GM18508 (cell line): Measurements from ENCODE around the gene OLIG2.

Experiments used
- ATAC-seq: cut with Tn5 transposase; IDR thresholded peaks from one replicate; pipeline ENCODE4 v1.9.1; 2021; ENCODE audit warnings: moderate number of reproducible peaks; ENCODE audit not compliant: insufficient read depth, unreplicated experiment

Gene OLIG2

DNA sequence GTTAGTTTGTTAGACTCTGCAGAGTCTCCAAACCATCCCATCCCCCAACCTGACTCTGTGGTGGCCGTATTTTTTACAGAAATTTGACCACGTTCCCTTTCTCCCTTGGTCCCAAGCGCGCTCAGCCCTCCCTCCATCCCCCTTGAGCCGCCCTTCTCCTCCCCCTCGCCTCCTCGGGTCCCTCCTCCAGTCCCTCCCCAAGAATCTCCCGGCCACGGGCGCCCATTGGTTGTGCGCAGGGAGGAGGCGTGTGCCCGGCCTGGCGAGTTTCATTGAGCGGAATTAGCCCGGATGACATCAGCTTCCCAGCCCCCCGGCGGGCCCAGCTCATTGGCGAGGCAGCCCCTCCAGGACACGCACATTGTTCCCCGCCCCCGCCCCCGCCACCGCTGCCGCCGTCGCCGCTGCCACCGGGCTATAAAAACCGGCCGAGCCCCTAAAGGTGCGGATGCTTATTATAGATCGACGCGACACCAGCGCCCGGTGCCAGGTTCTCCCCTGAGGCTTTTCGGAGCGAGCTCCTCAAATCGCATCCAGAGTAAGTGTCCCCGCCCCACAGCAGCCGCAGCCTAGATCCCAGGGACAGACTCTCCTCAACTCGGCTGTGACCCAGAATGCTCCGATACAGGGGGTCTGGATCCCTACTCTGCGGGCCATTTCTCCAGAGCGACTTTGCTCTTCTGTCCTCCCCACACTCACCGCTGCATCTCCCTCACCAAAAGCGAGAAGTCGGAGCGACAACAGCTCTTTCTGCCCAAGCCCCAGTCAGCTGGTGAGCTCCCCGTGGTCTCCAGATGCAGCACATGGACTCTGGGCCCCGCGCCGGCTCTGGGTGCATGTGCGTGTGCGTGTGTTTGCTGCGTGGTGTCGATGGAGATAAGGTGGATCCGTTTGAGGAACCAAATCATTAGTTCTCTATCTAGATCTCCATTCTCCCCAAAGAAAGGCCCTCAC is at the start of gene OLIG2:
Gene OLIG2, plus strand, starts transcription at position 447 of the 954 bp plus-strand sequence. CDS start 928 bp downstream, outside the sequence.
- ATAC-seq = no peak

DNA sequence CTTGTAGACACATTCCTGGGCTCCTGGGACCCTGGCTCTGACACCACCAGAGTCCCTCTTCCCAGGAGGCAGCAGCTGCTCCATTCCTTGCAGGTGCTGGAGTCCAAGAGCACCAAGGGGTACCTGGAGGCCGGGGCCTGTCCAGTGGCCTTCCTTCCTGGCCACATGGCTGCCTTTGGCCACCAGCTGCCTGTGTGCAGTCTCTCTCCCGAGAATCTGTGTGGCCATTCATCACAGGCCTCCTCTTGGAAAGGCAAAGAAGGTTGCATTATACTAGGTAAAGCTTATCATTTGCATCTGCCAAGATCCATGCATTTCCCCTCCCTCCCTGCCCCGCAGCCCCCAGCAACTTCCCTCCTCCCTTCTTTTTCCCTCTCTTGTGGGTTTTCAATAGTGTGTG is 48.9 kb upstream of the OLIG2 start:
- no peak for ATAC-seq

DNA sequence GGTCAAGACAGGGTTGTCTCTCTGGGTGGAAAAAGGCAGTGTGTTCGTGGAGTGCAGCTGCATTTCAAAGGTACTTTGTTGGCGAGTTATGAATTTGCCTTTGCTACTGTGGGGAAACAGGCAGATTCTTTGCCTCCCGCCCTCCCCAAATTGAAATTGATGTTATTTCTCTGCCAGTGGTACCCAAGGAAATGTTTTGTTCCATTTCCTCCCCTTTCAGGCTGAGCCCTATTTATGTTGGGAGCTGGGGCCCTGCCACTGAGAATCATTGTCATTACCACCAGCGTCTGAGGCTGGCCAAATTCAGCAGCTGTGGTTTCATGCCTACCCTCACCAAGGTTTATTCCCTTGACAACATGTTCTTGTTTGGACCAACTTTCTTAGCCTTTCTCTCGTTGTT is 48.5 kb upstream of the OLIG2 start:
- ATAC-seq = no peak

DNA sequence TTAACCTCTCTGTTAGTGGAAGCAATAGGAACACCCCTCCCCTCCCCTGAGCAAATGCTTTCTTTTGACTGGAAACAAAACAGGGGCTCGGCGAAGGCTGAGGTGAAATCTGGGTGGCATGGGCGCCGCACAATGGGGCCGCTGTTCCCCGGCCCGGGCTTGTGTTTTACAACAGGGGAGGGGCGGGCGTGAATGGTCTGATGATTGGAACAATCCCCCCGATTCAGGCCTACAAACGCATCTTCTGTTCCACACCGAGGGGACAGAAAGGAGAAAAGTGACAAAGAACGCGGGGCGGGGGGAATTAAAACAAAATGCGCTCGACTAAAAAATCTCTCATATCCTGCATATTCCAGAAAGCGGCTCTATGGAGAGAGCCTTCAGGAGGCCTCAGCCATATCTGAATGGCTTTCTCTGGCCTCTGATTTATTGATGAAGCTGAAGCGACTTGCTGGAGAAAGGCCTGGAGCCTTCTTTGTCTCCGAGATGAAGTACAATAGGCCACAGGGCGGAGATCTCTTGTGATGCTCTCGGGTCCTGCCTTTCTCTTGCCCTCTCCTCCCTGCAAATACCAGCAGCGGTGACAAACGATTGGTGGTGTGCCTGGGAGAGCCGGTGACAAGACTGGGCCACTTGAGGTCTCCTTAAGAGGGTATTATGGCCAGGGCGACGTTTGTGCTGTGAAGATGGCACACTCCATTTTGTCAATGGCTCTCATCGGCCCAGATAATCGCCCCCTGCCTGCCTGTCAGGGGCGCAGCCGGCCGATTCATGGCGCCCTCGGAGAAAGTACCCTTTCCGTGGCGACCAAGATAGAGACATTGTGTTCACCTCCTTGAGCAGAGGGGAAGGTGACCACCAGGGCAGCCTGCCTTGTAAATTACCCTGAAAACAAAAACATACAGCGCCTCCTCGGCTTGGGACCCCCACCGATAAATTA is 47.1 kb upstream of the OLIG2 start:
- no peak for ATAC-seq

DNA sequence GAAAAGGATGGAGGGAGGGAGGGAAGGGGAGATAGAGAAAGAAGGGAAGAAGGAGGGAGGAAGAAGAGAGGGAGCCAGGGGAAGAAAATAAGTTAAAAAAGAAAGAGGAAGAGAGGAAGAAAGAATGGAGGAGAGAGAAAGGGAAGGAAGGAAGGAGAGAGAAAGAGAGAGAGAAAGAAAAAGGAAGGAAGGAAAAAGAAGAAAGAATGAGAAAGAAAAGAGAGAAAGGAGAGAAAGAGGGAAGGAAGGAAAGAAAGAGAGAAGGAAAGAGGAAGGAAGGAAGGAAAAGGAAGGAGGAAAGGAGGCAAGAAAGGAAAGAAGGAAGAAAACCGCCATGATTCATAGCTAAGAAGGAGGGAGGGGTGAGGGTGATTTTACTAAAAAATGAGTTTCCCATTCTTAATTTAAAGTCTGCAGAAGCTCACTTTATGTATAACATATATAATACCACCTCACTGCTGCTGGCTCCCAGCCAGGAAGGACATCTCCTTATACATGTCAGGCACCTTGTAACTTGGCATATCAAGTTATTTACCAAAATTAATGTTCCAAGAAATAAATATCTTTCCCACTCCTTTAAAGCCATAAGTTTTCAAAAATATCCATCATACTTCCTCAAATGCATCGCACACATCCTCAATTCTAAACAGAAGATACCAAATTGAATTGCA is 46.0 kb upstream of the OLIG2 start:
- ATAC-seq = no peak

DNA sequence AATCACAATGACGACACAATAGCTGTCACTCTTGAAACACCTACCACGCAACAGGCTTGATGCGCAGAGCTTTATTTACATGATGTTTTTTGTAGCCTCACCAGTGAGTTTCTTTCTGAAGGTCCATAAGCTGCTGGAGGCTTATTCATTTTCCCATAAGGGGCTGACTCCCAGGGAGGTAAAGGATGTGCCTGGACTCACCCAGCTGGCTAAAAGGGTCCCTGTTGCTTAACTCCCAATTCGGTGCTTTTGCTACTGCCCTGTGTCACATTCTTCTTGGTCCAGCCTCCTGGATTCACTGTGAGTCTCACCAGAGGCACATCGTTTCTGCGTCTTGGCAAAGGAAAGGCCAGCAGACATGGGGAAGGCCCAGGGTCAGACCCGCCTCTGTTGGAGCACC is 44.6 kb upstream of the OLIG2 start:
- no peak for ATAC-seq

DNA sequence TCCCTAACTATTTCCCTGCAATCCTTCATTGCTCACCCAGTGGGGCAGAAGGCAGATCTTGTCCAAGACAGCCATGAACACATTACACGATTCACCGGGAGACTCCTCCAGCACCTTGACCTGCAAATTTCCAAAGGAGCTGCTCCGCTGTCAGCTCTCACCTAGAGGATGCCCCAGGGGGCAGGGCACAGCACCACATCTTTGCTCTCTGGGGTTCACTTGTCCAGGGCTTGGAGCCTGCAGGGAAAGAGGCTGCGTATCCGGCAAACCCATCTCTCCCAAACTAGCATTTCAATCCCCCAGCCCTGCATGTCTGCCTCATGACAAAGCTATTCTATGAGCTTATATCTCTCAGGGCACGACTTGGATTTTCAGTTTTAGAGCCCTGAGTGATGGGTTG is 35.1 kb upstream of the OLIG2 start:
- ATAC-seq = no peak

DNA sequence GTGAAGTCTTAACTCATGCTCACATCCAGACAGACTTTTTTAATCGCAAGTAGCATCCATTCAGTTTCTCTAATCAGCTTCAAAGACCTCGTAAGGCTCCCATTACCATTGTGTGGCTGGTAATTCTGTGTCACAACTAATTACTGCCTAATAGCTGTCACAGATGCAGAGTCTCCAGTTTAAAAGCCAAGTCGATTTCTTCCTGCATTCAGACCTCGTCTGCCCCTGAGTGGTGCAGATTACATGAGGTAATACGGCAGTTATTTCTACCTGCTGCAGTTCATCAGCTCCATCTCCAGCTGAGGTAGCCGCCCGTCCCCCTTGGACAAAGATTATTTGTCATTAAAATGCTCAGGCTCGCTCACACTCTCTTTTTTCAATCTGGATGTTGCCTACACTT is 34.4 kb upstream of the OLIG2 start:
- no peak for ATAC-seq

DNA sequence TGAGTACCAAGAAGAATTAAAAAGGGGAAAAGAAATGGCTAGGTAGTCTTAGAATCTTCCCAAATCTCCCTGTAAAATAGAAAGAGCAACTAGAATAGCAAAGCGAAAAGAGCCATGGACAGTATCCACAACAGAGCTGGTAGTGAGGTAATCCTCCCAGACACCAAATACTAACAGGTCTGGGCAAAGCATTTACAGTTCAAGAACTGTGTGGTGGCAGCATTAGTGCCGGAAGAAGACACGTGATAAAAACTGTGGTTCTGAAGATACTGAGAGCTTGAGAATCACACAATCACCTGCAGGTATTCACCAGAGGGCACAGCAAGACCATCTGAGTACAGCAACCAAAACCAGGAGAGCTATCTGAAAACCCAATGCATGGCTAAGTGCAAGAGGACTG is 31.8 kb upstream of the OLIG2 start:
- ATAC-seq = no peak

DNA sequence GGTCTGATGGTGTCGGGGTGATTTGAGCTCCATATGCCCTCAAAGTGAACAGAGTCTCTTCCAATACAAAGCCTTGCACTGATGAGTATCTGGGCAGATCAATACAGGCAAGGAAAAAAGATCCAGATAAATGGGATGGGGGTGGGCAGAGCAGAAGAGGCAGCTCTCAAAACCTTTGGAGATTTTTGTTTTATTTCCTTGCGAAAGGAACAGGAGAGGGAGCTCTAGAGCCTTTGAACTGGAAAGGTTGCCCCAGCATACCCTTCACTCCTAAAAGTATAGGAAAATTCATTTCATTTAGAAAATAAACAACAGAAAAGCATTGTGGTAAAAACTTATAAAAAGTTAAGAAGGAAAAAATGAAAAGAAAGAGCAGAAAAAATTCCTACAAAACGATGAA is 31.4 kb upstream of the OLIG2 start:
- ATAC-seq = no peak

DNA sequence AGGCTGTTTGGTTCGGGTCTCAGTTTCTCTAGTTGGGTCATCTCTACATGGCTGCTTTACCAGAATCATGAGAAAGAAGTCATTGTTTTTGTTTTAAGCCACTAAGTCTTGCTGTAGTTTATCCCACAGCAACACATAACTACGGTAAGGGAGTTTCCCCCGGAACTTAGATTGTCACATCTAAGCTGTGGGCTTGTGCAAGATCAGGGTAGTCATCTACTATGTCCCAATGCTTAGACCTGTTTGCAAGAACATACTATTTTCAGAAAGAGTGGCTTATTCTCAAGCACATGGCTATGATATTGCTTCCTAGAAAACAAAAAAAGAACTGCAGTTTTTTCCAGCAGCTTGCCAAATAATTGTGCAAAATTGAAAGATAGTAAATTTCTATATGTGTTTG is 18.0 kb upstream of the OLIG2 start:
- no peak for ATAC-seq

DNA sequence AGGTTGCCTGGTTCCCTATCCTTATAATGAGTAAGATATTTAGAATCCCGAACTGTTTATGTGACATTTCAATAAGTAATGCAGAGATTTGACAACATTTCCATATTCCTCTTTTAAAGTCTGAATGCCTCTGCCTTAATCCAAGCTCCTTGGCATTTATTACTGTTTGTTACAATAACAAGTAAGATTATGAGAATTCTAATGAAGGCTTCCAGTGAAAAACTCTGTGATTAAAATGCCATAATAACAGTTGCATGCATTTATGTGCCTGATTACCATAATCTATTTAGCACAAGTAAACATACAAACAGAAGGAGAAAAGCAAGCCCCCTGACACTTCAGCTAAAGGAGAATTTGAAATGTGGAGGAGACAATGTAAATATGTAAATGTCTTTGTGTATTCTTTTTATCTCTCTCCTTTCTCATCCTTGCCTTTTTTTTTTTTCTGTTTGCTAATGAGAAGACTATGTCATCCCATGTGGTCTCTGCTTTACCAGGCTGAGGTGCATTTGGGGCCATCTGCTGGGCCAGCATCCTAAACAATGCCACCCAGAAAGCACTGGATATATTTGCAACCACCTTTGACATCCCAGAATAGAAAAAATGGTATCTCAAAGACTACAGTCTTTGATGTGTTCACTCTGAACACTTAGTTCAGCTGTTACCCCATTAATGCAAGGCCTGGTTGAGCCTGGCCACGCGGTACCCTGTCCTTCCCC is 17.2 kb upstream of the OLIG2 start:
- no peak for ATAC-seq

DNA sequence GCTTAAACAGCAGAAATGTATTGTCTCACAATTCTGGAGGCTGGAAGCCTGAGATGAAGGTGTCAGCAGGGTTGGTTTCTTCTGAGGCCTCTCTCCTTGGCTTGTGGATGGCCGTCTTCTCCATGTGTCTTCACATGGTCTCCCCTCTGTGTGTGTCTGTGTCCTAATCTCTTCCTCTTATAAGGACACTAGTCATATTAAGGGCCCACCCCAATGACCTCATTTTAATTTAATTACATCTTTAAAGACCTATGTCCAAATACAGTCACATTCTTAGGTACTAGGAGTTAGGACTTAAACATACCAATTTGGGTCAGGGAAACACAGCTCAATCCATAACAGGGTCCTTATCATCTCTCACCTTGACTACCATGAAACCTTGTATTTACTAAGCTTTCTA is 14.8 kb upstream of the OLIG2 start:
- no peak for ATAC-seq

DNA sequence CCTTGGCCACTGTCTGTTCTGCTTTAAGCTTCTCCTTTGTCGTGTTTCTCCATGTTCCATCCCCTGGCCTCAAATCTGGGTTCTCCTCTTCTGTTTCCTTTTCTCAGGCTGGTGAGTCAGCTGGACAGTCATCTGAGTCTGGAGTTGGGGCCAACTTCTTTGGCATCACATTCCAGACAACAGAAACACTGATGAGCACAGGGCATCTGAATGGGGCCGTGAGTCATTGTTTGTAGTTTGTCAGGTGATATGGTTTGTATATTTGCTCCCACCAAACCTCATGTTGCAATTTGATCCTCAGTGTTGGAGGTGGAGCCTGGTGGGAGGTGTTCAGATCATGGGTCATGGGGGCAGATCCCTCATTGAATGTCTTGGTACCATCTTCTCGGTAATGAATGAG is 14.3 kb upstream of the OLIG2 start:
- ATAC-seq = no peak

DNA sequence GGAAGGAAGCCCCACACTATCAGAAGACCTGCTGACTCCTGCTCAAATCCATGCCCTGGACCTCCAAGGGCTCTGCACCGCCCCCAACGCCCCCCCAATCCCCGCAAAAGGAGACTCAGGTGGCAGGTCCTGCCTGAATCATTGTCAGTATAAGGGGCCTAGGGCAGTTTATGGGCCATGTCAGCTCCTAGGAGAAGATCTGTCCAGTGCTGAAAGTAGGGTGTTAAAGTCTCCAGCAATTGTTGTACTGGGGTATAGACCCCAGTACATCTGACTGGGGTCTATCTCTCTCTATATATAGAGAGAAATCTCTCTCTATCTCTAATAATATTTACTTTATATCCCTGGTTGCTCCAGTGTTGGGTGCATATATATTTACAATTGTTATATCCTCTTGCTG is 12.1 kb upstream of the OLIG2 start:
- ATAC-seq = no peak

DNA sequence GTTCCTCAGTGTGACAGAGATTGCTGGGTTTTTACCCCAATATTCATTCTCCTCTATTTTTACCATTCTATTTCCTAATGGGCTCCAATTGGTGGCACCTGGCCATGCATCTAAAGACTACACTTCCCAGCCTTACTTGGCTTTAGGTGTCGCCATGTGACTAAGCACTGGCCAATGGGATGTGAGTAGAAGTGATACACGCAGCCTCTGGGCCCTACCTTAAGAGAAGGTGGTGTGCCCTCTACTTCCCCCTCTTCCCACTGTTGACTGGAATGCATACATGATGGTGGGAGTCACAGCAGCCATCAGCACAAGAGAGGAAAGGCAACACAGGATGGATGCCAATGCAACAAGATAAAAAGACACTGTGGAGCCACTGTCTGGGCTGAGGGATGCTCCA is 11.4 kb upstream of the OLIG2 start:
- ATAC-seq = no peak

DNA sequence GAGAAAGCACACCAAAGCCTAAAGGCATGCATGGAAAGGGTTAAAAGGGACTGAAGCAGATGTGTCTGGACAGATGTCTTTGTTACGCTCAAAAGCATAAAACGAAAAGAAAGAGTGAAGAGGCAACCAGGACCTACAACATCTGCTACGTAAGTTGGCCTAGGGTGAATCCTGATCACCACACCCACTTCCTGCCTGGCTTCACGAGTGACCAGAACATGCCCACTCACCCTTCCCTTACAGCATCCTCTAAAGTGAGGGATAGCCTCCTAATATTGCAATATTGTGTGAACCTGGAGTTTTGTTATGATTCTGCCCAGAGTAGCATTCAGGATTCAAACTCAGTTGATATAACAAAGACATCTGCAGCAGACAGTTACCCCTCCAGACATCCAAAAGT is 10.6 kb upstream of the OLIG2 start:
- no peak for ATAC-seq

DNA sequence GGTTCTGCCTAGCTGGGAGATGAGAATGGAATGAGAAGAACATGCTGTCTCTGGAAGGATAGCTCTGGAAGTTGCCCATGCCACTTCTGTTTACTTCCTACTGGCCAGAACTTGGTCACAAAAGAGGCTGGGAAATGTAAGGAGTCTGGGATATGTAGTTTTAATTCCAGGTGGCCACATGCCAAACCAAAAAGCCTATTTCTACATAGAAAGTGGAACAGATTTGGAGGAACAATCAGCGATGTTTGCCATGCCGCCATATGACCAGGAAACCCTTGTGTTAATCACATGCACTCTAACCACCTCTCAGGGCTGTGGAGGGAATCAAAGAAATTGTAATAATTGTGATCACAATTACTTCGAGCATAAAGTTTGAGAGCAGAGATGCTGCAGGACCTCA is 10.0 kb upstream of the OLIG2 start:
- ATAC-seq = no peak

DNA sequence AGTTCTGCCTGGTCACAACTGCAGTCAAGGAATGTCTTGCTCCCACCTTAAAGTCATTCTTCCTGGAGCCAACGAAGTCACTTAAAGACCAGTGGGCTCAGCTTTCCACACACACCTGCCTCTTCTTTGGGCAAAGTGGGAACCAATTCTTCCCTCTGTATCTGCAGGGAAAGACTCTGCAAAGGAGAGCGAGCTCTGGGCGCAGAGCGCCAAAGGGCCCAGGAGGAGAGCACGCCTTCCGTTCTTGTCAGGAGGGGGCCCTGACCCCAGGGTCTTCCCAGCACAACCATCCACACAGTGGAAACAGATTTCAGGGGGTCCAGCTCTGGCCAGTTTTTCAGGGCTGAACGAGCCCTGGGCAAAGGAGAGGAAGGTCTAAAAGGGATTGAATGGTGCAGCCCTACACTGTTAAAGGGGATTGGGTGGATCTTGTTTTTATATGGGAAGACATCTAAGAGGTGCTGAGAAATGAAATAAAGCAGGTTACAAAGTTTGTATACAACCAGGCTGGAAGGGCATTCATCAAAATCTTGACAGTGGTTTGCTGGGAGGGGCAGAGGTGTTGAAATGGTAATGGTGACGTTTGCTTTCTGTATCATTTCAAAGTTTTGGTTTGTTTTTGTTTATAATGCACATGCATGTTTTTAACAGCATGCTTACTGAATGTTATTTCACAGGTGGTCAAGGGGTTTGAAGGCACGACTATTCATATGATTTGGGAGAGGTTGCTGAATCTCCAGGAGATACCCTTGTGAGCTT is 6.8 kb upstream of the OLIG2 start:
- no peak for ATAC-seq
